Stimulated activated CD4-positive, alpha-beta T cell treated with anti-CD3 and anti-CD28 coated beads, Interleukin-15, amount 100 ng/mL, for 48 hours (primary cell): ENCODE data around the gene PDZRN3.

Experiments used
- DNase-seq, 2 donors: peaks; one replicate each; pipeline ENCODE4 v3.0.0-alpha.2; 2020; ENCODE audit warnings: low read depth in 2 of 2

PDZRN3 gene

GRCh38 chr3:73332558-73332957, 292.2 kb downstream of the PDZRN3 start:
- no peak for DNase-seq
